GM21526 (cell line): ENCODE results near the gene OR6Q1.

Experiments
- ATAC-seq: cut with Tn5 transposase; IDR thresholded peaks from one replicate; pipeline ENCODE4 v1.9.1; 2021; ENCODE audit warnings: moderate library complexity; ENCODE audit not compliant: unreplicated experiment, low FRiP score

The OR6Q1 gene

DNA sequence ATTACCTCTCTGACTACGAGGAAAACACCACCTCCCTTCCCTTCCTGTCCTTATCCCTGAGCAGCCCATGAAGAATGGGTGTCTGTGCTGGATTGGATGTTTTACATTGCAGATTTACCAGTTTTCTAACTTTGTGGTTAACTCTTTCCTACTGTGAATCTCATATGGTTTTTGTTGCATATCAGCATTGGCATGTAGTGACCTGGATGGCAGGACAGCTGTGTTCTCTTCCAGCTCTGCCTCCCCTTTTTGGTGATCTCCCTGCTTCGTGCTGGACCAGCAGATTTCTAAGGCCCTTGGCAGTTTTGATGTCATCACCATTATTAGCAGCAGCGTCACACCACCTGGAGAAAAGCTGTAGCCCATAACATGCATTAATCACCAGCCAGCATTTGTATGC, 26.7 kb downstream of the OR6Q1 start:
- no peak for ATAC-seq

DNA sequence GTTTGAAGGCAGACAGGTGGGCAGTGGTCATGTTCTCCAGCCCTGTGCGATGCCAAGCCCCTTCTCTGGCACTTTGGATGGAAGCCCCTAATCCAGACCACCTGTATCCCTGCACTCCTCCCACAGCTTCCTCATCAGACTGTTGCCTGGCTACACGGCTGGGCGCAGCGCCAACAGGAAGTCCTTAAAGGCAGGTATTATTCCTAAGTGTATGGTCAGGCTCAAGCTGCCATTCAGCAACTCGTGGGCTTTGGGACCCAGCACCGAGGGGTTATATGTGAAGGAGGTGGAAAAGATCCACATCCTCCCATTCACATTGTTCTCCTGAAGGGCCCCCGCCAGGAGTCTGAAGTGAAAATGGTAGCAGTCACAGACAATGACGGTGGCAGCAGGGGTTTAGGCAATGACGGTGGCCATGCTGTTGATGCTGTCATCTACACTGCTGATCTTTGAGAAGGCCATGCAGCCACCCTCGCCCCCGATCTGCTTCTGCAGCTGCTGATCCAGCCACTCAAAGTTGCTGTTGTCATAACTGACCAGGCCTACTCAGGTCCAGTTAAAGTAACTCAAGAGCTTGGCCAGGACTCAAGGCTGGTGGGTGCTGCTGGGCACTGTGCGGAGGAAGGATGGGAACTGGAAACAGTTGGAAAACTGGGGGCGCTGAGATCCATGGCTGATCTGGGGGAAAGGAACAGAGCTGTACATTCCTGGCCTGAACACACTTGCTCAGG, 27.7 kb downstream of the OR6Q1 start:
- ATAC-seq: no peak

DNA sequence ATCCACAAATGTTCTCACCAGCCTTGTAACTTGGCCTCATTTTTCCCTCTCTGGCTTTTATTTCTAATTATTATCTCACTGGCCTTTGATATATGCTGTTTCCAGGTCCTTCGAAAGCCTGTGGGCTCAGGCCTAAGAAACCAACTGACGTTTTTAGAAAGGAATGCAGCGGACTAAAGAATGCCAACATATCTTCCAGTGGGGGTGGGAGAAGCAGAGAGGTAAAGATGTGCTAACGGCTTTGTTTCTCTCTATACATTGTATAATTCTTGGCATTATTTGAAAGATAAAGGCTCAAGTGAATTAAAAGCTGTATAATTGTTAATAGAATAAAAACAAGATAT, 28.2 kb downstream of the OR6Q1 start:
- ATAC-seq: no peak

DNA sequence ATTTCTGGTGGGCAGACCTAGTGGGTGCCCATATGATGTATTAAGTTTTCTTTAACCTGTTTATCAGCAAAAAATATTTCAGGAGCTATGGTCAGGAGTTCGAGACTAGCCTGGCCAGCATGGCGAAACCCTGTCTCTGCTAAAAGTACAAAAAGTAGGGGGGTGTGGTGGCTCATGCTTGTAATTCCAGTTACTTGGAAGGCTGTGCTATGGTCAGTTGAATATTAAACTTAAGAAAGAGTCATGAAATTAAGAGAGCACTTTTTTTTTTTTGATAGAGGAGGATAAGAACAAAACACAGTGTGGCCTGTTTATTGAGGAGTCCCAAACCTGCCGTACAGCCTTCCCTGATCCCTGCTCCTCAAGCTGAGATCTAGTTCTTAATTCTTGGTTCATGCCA, 29.8 kb downstream of the OR6Q1 start:
- ATAC-seq: no peak

DNA sequence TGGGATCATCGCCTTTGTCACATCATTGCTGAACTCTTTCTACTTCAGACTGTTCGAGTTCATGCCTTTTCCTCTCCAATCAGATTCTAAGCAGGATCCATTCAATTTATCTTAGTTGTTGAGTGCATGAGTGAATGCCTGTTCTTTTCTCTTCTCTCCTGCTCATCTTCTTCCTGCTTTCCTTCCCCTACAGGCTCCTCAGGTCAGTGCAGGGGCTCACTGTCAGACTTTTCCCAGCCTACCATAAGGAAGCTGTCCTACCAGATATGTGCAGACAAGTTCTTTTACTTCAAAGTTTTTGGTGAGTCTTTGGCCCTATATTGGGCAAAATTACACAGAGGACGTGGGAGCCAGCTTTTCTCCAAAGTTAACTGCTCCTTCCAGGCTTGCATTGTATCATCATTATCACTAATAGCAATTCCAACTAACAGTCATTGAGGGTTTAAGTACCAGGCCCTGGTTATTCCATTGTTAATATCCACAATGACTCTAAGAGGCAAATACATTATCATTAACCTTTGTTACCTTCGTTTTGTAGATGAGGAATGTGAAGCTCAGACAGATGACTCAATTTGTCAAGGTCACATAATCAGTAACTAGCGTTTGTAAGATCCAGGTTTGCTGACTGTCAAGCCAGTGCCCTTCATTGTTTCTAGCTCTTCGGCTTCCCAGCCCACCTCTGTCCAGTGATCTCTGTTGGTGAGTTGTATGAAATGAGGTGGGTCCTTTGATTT, 30.4 kb downstream of the OR6Q1 start:
- ATAC-seq: no peak

DNA sequence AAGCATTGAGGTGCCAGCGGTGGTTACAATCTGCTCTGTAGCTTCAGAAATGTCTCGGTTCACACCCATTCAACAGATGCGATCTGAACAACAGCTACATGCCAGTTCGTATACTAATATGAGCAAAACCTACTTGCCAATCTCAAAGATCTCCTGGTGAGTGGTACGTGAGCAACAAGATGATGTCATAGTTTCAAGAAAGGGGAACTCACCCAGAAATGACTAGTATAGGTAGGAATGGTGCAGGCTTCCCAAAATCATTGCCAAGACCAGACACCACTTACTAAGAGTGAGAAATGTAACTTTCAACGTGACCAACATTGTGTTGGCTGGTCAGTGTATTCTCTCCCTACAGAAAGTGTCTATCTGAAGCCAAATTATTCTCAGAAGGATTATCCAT, 31.1 kb downstream of the OR6Q1 start:
- ATAC-seq: no peak

DNA sequence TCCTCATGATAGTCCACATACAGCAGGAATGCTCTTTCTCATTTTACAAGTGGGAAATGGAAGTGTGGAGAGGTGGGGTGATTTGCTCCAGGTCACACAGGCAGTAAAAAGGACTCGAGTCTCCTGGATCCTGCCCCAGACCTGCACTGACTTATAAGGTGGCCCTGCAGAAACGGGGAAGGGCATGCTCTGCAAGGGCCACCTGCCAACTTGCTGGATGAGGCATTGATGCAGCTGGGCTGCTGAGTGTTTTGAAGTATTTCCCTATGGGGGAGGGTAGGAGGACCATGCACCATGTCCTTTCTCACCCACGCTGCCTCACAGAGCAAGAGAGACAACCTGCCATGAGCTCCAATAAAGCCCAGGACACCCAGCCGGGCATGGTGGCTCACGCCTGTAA, 36.9 kb downstream of the OR6Q1 start:
- no peak for ATAC-seq

DNA sequence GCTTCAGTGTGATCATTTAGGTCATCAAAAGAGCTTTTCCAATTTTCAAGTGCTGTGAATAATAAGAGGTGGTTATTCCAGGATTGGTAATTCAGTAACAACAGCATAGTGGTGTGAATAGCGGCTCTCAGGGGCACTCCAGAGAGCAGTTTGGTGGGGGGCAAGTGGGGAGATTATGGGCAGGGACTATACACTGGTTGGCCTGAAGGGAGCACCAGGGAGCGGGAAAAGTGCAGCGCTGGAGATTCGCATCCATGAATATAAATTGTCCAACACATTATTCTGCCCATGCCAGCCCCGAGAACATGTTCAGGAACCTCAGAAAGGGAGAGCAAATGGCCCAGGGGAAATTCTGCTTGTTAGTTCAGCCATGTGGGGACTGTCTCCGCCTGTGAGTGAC, 37.9 kb downstream of the OR6Q1 start:
- no peak for ATAC-seq

DNA sequence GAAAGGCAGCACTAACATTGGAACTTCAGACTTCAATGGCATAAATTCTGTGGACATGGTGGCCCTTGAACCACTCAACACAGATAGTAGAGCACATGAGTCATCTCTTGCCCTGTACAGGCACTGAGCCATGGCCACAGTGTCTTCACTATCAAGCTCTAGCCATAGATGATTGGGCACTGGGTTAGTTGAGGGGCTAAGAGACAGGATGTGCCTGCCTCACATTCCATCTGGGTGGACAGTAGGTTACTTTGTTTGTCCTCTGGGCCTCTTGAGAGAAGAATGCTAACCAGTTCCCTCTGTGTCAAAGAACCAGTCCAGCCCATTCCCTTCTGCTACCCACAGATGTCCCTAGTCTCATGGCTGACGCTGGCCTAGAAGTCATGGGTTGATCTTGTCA, 39.8 kb downstream of the OR6Q1 start:
- ATAC-seq: no peak

DNA sequence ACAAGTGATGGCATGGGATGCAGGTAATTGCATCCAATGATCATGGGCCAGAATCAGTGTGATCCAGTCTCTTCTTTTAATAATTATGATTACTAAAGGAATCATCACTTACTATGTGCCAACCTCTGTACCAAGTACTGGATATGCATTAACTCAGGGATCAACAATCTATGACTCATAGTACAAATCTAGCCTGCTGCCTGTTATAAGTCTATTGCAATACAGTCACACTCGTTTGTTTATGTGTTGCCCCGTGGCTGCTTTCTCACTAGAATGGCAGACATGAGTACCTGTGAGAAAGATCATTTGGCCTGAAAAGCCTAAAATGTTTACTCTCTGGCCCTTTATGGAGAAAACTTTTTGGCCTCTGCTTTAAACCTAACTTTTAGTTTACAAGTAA, 45.0 kb downstream of the OR6Q1 start:
- no peak for ATAC-seq
